H1 (cell line): ENCODE data around the gene RAP1GAP. TPM values are rescaled to one million over a fixed set of nuclear protein-coding genes. Genes with fewer than 3 reads are reported as not detected.

Experiments used
- CTCF ChIA-PET: fragments of 300-600 bp; sonication (Branson Sonifier 250); formaldehyde crosslinking; loops from one replicate; lab custom pipeline; 2021; ENCODE audit not compliant: partially characterized antibody; lab: Charles Lee
- POLR2A ChIA-PET: fragments of 300-600 bp; sonication (Branson Sonifier 250); formaldehyde crosslinking; loops from one replicate; lab custom pipeline; 2021; ENCODE audit warnings: inconsistent platforms; ENCODE audit not compliant: partially characterized antibody; lab: Charles Lee
- DNase-seq, 2 experiments: peaks; one replicate each; pipeline versions ENCODE4 v3.0.0 to v3.0.0-alpha.2; 2010 to 2022; ENCODE audit warnings: low spot score in 2 of 2, low read depth in 1 of 2, mixed read lengths in 1 of 2
- FAIRE-seq: peaks from 2 replicates; lab custom pipeline; 2011; peaks lifted over from hg19 to GRCh38; lab: Jason Lieb, UNC
- H2AFZ ChIP-seq: 2 replicates; pipeline ENCODE4 v1.8.1; 2012; ENCODE audit warnings: low read length, inconsistent platforms
- H2AK5ac ChIP-seq: 2 replicates; pipeline ENCODE4 v1.6.1; 2013; ENCODE audit warnings: low read depth, low read length
- H2BK120ac ChIP-seq: replicated peaks from 2 replicates; pipeline ENCODE3; 2013; ENCODE audit warnings: low read depth, low read length, inconsistent platforms
- H2BK12ac ChIP-seq: 2 replicates; pipeline ENCODE4 v1.6.1; 2013; ENCODE audit warnings: low read depth, low read length
- H2BK15ac ChIP-seq: 2 replicates; pipeline ENCODE4 v1.6.1; 2013; ENCODE audit warnings: low read length
- H2BK20ac ChIP-seq: 2 replicates; pipeline ENCODE4 v1.6.1; 2013; ENCODE audit warnings: low read length
- H2BK5ac ChIP-seq: 2 replicates; pipeline ENCODE4 v1.6.1; 2013; ENCODE audit warnings: low read depth, low read length
- H3K14ac ChIP-seq: 2 replicates; pipeline ENCODE4 v1.6.1; 2013; ENCODE audit warnings: inconsistent platforms; ENCODE audit not compliant: insufficient read length
- H3K18ac ChIP-seq: 2 replicates; pipeline ENCODE4 v1.6.1; 2013; ENCODE audit warnings: low read length; ENCODE audit errors: extremely low read depth
- H3K23ac ChIP-seq: 2 replicates; pipeline ENCODE4 v1.6.1; 2013; ENCODE audit warnings: inconsistent platforms; ENCODE audit not compliant: insufficient read length
- H3K23me2 ChIP-seq: 2 replicates; pipeline ENCODE4 v1.6.1; 2013; ENCODE audit warnings: low read depth, low read length
- H3K27ac ChIP-seq: 2 replicates; pipeline ENCODE4 v1.6.1; 2011; ENCODE audit warnings: low read depth, low read length, inconsistent platforms
- H3K27me3 ChIP-seq, 4 experiments: replicated peaks in 1 of 4; 1 replicate in 1 of 4; 2 replicates in 3 of 4; pipeline versions ENCODE4 v1.6.1 to v1.8.1; 2011 to 2013; ENCODE audit warnings: low read length in 3 of 4, mild to moderate bottlenecking in 3 of 4, inconsistent platforms in 2 of 4, mixed read lengths in 2 of 4, moderate library complexity in 1 of 4; ENCODE audit not compliant: control insufficient read depth in 3 of 4, insufficient read depth in 3 of 4; ENCODE audit errors: extremely low read depth in 1 of 4
- H3K36me3 ChIP-seq, 4 experiments: 2 replicates each; pipeline versions ENCODE4 v1.6.1 to v1.8.1; 2011 to 2013; ENCODE audit warnings: mild to moderate bottlenecking in 4 of 4, low read length in 3 of 4, moderate library complexity in 2 of 4, control low read depth in 1 of 4, inconsistent platforms in 1 of 4; ENCODE audit not compliant: insufficient read depth in 4 of 4, control insufficient read depth in 2 of 4
- H3K4ac ChIP-seq: replicated peaks from 2 replicates; pipeline ENCODE3; 2013; ENCODE audit warnings: low read length, low read depth, mixed read lengths, inconsistent platforms; ENCODE audit not compliant: insufficient read length
- H3K4me1 ChIP-seq, 4 experiments: replicated peaks in 1 of 4; 1 replicate in 1 of 4; 2 replicates in 3 of 4; pipeline versions ENCODE4 v1.6.1 to v1.8.1; 2011 to 2013; ENCODE audit warnings: low read length in 3 of 4, inconsistent platforms in 2 of 4, mixed read lengths in 1 of 4; ENCODE audit not compliant: insufficient read depth in 4 of 4, control insufficient read depth in 3 of 4
- H3K4me2 ChIP-seq, 2 experiments: 2 replicates each; pipeline versions ENCODE4 v1.6.1 to v1.8.1; 2011 to 2013; ENCODE audit warnings: low read depth in 2 of 2, low read length in 2 of 2, control low read depth in 1 of 2, inconsistent platforms in 1 of 2, mild to moderate bottlenecking in 1 of 2; ENCODE audit not compliant: insufficient read depth in 1 of 2
- H3K4me3 ChIP-seq, 4 experiments: fragments of 200-600, 300-600 bp in 1 of 4; sonication (generic), shearing (Covaris generic), sonication (Bioruptor Twin) in 1 of 4; 2 replicates each; pipeline versions ENCODE4 v1.5.1 to v1.8.1; 2011 to 2016; ENCODE audit warnings: low read length in 4 of 4, low read depth in 3 of 4, control low read depth in 2 of 4, inconsistent platforms in 2 of 4, mild to moderate bottlenecking in 2 of 4, mixed read lengths in 1 of 4, moderate library complexity in 1 of 4; ENCODE audit not compliant: insufficient read depth in 2 of 4; ENCODE audit errors: extremely low read depth in 1 of 4
- H3K56ac ChIP-seq: replicated peaks from 2 replicates; pipeline ENCODE3; 2013; ENCODE audit warnings: low read depth, mild to moderate bottlenecking, mixed read lengths, low read length, inconsistent platforms; ENCODE audit not compliant: insufficient read length
- H3K79me1 ChIP-seq: 2 replicates; pipeline ENCODE4 v1.6.1; 2013; ENCODE audit warnings: low read depth, low read length, control low read depth
- H3K79me2 ChIP-seq, 2 experiments: 2 replicates each; pipeline versions ENCODE4 v1.6.1 to v1.8.1; 2012 to 2013; ENCODE audit warnings: low read length in 2 of 2, mild to moderate bottlenecking in 2 of 2, inconsistent platforms in 1 of 2; ENCODE audit not compliant: insufficient read depth in 2 of 2, control insufficient read depth in 1 of 2
- H3K9ac ChIP-seq, 4 experiments: replicated peaks in 1 of 4; 1 replicate in 1 of 4; 2 replicates in 3 of 4; pipeline versions ENCODE4 v1.6.1 to v1.8.1; 2011 to 2013; ENCODE audit warnings: low read depth in 3 of 4, low read length in 3 of 4, control low read depth in 2 of 4, mild to moderate bottlenecking in 2 of 4, moderate library complexity in 2 of 4, inconsistent platforms in 1 of 4; ENCODE audit errors: extremely low read depth in 1 of 4
- H3K9me3 ChIP-seq, 2 experiments: 2 replicates each; pipeline versions ENCODE4 v1.6.1 to v1.8.1; 2012 to 2013; ENCODE audit warnings: mild to moderate bottlenecking in 2 of 2, moderate library complexity in 2 of 2, control low read depth in 1 of 2, inconsistent platforms in 1 of 2, low read depth in 1 of 2, low read length in 1 of 2, mixed read lengths in 1 of 2; ENCODE audit not compliant: insufficient read depth in 2 of 2
- H4K20me1 ChIP-seq, 2 experiments: replicated peaks in 1 of 2; 2 replicates each; pipeline versions ENCODE3 to v1.8.1; 2011 to 2013; ENCODE audit warnings: inconsistent platforms in 2 of 2, low read length in 2 of 2, mild to moderate bottlenecking in 1 of 2; ENCODE audit not compliant: insufficient read depth in 2 of 2, control insufficient read depth in 1 of 2
- H4K5ac ChIP-seq: 2 replicates; pipeline ENCODE4 v1.6.1; 2013; ENCODE audit warnings: low read length, low read depth, mixed read lengths, inconsistent platforms; ENCODE audit not compliant: insufficient read length
- H4K8ac ChIP-seq: 2 replicates; pipeline ENCODE4 v1.8.0; 2013; ENCODE audit warnings: mild to moderate bottlenecking, moderate library complexity, low read length, inconsistent platforms; ENCODE audit not compliant: insufficient read depth; ENCODE audit errors: extremely low read depth
- H4K91ac ChIP-seq: replicated peaks from 2 replicates; pipeline ENCODE3; 2013; ENCODE audit warnings: low read length, mixed read lengths, inconsistent platforms; ENCODE audit not compliant: insufficient read length
- BACH1 ChIP-seq: IDR thresholded peaks from 2 replicates; pipeline ENCODE4 v1.6.1; 2012; ENCODE audit warnings: low read length, improper control_type of control experiment
- CBX8 ChIP-seq: fragments of 300-800, 300-1000 bp; sonication (generic); IDR thresholded peaks from 2 replicates; pipeline ENCODE4 v1.7.1; 2016; ENCODE audit warnings: low read depth, low read length, borderline replicate concordance
- CHD1 ChIP-seq: IDR thresholded peaks from 2 replicates; pipeline ENCODE4 v1.6.1; 2012; ENCODE audit warnings: low read depth, low read length, improper control_type of control experiment
- EGR1 ChIP-seq: IDR thresholded peaks from 2 replicates; pipeline ENCODE4 v1.6.1; 2011; ENCODE audit warnings: low read depth, low read length, borderline replicate concordance
- MAFK ChIP-seq: IDR thresholded peaks from 2 replicates; pipeline ENCODE4 v1.6.1; 2012; ENCODE audit warnings: low read depth, mild to moderate bottlenecking, improper control_type of control experiment, low read length
- MAX ChIP-seq: IDR thresholded peaks from 2 replicates; pipeline ENCODE4 v1.6.1; 2012; ENCODE audit warnings: inconsistent platforms
- SIRT6 ChIP-seq: IDR thresholded peaks from one replicate; pipeline ENCODE4 v1.7.1; 2012; ENCODE audit warnings: low read length, inconsistent platforms
- SIX5 ChIP-seq: IDR thresholded peaks from 2 replicates; pipeline ENCODE4 v1.6.1; 2011; ENCODE audit warnings: mild to moderate bottlenecking, low read depth, low read length
- WGBS, 2 experiments: shearing (Covaris generic) in 1 of 2; methylation state at CpG; one replicate each; pipeline versions ENCODE4 v1.1.6 to v1.1.7; 2013 to 2015; ENCODE audit warnings: low lambda C conversion rate in 2 of 2, mixed read lengths in 2 of 2, inconsistent platforms in 1 of 2, low coverage in 1 of 2, missing lambda C conversion rate in 1 of 2; ENCODE audit not compliant: insufficient replicate concordance in 2 of 2, insufficient coverage in 1 of 2, insufficient read length in 1 of 2; ENCODE audit errors: extremely low coverage in 1 of 2, missing lambda C conversion rate in 1 of 2; 5-methylcytosine and 5-hydroxymethylcytosine counted together
- polyA plus RNA-seq, 7 experiments: library from polyadenylated mRNA; depleted of rRNA in 3 of 7; stranded (reverse) in 5 of 7; unstranded in 2 of 7; fragments of >200 nt in 5 of 7; fragments of 200-250 nt in 2 of 7; gene quantifications; 1 replicate in 5 of 7; 2 replicates in 1 of 7; 4 replicates in 1 of 7; pipeline versions ENCODE4 v1.2.1 to v1.2.3, GENCODE V29; 2011 to 2013; ENCODE audit warnings: missing spikeins in 2 of 7, mixed read lengths in 2 of 7
- total RNA-seq: library from RNA; stranded (reverse); fragmentation: NEBNext Ultra II Directional; extraction: Animal tissue kit (Norgen Biotek cat#: 25700); gene quantifications from 2 replicates; pipeline ENCODE4 v1.2.1, GENCODE V29; 2021

The RAP1GAP gene
- total and polyA plus RNA-seq, 2 of the 8 experiments (the other 6 are each of a cell fraction or from before 2014, with no cell fraction given): 8.4 TPM

GRCh38 chr1:21547876-21548275 is 121.3 kb downstream of the RAP1GAP start:
- Histone ChIP-seq H3K79me2 (peaks cover 5 to 38% of the 10 kb centered on the region in 2 experiments; a peak in 3 of 4 replicates), H3K18ac (no peak overlapping the region), H3K56ac (no peak overlapping the region), H2BK5ac (no peak overlapping the region), H4K5ac (no peak overlapping the region), H3K23ac (no peak overlapping the region), H3K14ac (no peak overlapping the region), H2BK15ac (no peak overlapping the region), H3K79me1 (peaks cover 21% of the 10 kb centered on the region), H2AFZ (no peak overlapping the region), H3K9ac (no peak overlapping the region), H3K4me2 (no peak overlapping the region), H3K4me3 (no peak overlapping the region), H4K8ac (no peak overlapping the region; the same call in 1 of the 2 replicates), H2BK120ac (no peak overlapping the region), H3K9me3 (no peaks in the 10 kb centered on the region), H3K36me3 (no peaks in the 10 kb centered on the region; a peak in 1 of 8 replicates), H3K23me2 (no peaks in the 10 kb centered on the region), H3K4ac (no peak overlapping the region), H2BK20ac (no peak overlapping the region), H2BK12ac (no peak overlapping the region), H4K20me1 (peaks cover 4 to 8% of the 10 kb centered on the region in 2 experiments), H2AK5ac (no peak overlapping the region), H3K4me1 (peaks cover 3 to 25% (median 11%) of the 10 kb centered on the region in 4 experiments), H4K91ac (no peak overlapping the region), H3K27me3 (no peaks in the 10 kb centered on the region), H3K27ac (no peak overlapping the region)
- 78% methylated on average over 8 of the region's 11 CpGs; no CpG with 5 or more reads in 1 of the 2 experiments for WGBS, 2 experiments
- no peak for FAIRE-seq
- DNase-seq: no peak
- POLR2A ChIA-PET: interaction anchor here (1.1 kb wide), 1 partner anchor 10 kb away, joined by 3 read pairs; no protein-coding TSS in a partner anchor
- CTCF ChIA-PET: interaction anchor here (0.6 to 7.7 kb wide), 10 partner anchors 9 to 433 kb away, joined by 3 to 85 read pairs (median 4); no protein-coding TSS in a partner anchor
- TF ChIP-seq MAFK: no peak
- TF ChIP-seq SIRT6: no peak
- no peak for TF ChIP-seq SIX5
- TF ChIP-seq BACH1: no peak
- no peak for TF ChIP-seq EGR1
- no peak for TF ChIP-seq CBX8
- no peak for TF ChIP-seq CHD1
- TF ChIP-seq MAX: no peak
